Measurements from ENCODE around the gene WDR64. TPM values are rescaled to one million over a fixed set of nuclear protein-coding genes. Genes with fewer than 3 reads are reported as not detected.
"Not testable (repeated sequence)": the region's sequence is repeated elsewhere in the genome, so short reads cannot be mapped to it uniquely, and the experiment has no call there.

The WDR64 gene
- total RNA-seq, 1 donor from 2014 or later: not detected

GRCh38 chr1:241735493-241735926 lies 83.4 kb downstream of the WDR64 start:
- DNase-seq (ENCODE audit: low spot score): not testable (repeated sequence)

DNA sequence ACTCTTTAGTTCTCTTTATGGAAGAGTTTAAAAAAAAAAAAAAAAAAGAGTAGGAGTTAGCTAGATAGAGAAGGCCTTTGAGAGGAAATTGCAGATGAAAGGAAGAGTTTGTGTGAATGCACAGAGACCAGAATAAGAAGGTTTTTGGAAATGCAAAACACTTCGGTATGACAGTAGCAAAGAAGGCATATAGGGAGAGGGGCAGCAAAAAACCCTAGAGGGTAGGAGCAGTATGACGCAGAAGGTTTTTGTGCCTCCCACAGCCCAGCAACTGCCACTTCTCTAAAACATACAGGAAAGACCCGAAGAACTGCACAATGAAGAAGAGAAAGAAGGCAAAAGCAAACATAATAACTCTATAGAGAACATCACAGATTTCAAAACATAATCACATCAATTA lies 84.3 kb downstream of the WDR64 start:
- no peak for DNase-seq (ENCODE audit: low spot score)

DNA sequence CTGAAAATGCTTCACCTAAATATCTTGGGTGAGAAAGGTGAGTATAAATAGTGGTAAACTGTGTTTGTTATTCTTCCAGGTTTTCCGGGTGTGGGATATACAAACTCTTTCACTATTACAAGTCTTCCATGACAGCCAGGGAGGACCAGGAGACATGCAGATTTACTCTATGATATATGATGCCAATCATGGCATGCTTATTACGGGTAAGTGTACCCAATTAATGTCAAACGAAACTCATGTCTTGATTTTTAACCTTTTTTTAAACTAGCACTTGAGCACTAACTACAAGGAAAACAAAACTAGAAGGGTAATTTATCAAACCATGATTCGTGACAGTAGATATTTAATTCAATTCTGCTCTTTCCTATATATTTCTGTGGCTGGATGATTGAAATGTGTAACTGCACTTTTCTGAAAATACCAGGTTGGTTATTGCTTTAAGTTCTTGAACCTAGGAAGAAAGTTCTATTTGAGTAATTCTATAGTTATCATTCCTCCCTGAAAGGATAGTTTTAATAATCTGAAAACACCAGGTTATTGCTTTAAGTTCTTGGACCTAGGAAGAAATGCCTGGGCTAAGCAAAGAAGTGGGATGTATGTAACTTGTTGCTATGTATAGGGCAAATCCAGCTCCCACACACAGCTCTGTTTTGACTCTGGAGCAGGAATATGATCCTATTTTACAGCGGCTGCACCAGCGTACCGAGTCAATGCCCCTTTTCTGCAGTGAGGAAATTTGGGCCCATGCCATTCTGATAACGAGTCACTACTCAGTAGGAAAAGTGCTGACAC lies 86.4 kb downstream of the WDR64 start:
- no peak for DNase-seq (ENCODE audit: low spot score)

GRCh38 chr1:241742084-241742483 lies 90.0 kb downstream of the WDR64 start:
- no peak for DNase-seq (ENCODE audit: low spot score)

DNA sequence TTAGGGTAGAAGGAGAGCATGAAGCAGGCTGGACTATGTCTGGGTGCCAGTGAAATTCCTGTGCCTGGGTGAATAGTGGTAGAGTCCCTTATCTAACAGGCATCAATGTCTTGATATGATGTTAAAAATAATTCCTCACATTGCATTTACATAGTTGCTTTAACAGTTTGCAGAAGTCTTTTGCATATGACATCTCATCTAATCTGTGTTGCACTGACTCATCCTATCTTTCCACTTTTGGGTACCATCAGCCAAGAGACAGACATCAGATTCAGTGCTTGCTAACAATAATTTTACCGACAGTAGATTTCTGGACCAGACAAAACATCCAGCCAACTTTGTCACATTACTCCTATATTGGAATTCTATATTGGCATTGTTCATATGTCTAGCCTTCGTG lies 92.5 kb downstream of the WDR64 start:
- no peak for DNase-seq (ENCODE audit: low spot score)

GRCh38 chr1:241747992-241748391 lies 95.9 kb downstream of the WDR64 start:
- no peak for DNase-seq (ENCODE audit: low spot score)

DNA sequence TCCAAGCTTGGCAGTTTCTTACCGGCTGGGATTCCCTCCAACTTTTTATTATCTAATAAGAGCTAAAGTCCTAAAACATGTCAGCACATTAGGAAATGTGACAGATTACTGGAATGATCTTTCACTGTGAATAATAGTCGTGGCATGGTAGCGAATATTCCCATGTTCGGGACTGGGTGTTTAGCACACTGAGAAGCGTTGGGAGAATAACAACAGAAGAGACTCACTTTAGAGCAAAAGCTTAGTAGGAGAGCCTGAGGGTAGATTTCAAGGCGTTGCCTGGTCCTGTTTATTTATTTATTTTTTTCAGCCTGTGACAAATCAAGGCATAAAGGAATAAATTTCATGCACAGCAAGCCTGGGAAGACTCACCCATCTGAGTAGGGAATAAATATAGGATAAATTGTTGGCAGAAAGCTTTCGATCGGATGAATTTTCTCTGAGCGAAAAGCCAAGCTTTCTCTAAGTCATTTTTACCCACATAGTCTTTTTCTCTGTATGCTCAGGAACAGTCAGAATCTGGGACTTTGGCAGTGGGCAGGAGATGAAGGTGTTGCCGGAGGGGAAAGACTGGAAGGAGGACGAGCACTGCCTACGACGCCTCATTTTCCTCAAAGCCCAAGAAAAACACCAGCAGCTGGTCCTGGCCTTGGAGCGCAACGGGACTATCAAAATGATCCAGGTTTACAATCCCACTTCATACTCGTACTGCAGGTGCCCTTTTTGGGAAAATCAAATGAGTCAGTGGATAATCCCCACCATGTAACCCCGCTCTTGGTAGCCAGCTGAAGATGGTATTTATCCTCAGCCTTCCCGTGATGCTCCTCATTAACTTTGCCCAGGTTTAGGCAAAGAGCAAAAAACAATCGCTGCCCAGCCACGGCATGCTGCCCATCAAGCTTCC lies 97.2 kb downstream of the WDR64 start:
- DNase-seq (ENCODE audit: low spot score): no peak

GRCh38 chr1:241749945-241750695 lies 98.0 kb downstream of the WDR64 start:
- no peak for DNase-seq (ENCODE audit: low spot score)

GRCh38 chr1:241751524-241751923 lies 99.4 kb downstream of the WDR64 start:
- DNase-seq (ENCODE audit: low spot score): no peak

DNA sequence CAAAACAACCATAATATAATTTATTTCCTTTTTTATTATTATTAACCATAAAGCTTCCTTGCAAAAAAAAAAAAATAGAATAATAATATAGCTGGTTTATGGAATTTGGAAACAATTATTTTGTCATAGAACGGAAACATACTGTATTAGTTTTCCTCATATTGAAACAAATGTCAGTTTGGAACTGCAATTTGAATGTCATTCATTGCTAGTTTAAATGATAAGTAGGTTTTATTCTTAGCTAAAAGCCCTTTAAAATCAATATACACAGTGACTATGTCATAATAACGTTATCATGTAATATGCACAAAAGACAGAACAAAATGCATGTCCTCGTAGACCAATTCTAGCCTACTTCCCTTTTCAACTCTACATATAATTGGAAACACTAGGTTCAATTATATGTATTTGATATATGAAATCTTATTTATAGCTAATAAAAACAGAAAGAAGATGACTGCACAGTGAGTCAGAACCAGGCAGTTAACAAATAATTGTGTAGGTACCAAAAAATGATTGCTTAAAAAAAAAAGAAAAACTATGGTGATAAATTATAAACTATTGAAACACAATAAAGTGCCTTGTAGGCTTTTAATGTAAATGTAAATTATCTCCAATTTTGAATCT lies 110.7 kb downstream of the WDR64 start:
- DNase-seq (ENCODE audit: low spot score): no peak

GRCh38 chr1:241765390-241765789 lies 113.3 kb downstream of the WDR64 start:
- DNase-seq (ENCODE audit: low spot score): no peak

DNA sequence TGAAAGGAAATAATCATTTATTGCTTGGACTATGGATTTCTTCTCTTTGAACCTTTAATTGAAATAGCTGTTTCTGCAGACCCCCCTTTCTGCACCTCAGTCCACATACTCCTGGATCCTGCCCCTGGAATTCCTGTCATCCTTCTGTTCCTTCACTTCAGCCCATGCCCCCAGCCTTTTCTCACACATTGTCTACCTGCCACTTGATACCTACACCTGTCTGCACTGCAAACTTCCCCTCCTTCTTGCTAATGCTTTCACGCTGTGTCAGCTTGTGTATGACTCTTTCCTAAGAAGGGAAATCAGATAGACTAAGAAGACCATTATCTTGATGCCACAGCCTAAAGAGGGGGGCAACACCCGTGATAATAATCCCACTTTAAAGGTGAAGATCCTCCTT lies 115.7 kb downstream of the WDR64 start:
- no peak for DNase-seq (ENCODE audit: low spot score)

GRCh38 chr1:241770115-241770514 lies 118.0 kb downstream of the WDR64 start:
- no peak for DNase-seq (ENCODE audit: low spot score)

DNA sequence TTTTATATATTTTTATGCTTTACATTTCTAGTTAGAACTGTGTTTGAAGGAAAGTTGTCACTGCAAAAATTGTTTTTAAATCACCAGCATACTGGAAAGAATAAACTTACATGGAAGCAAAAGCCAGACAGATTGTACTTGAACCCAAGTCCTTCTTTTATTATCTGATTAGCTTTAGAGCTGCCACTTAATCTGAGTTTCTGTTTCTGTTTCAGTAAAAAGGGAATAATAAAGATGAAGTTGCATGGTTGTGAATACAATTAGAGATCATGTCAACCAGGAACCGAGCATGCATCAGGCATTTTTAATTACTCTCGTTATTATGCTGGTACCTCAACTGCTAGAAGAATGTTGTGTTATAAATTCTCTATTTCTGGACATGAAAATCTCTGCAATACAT lies 119.0 kb downstream of the WDR64 start:
- DNase-seq (ENCODE audit: low spot score): no peak

DNA sequence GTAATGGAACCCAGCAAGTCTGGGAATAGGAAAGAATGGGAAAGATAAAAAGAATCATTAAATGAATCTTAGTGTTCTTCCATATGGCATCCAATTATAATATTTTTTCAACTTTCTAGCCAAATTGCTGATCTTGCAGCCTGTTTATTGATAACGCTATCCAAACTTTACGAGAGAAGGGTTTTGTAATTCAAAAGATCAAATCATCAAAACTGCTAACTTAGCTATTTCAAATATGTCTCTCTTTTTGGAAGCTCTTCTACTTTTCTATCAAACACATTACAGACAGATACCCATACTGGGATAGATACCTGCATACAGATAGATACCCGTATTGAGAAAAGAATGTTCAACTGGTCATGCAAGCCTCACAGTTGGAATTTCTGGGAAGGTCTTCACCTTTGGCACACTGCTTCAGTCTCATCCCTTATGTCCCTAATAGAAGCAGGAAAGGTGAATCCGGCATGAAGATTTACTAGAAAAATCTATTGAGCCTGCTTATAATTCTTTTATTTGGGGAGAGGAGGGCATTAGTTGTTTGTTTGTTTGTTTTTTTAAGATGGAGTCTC lies 120.9 kb downstream of the WDR64 start:
- DNase-seq (ENCODE audit: low spot score): no peak

- no peak for DNase-seq (ENCODE audit: low spot score)
These were observed 121.9 kb downstream of the WDR64 start for GRCh38 chr1:241773991-241774390.

DNA sequence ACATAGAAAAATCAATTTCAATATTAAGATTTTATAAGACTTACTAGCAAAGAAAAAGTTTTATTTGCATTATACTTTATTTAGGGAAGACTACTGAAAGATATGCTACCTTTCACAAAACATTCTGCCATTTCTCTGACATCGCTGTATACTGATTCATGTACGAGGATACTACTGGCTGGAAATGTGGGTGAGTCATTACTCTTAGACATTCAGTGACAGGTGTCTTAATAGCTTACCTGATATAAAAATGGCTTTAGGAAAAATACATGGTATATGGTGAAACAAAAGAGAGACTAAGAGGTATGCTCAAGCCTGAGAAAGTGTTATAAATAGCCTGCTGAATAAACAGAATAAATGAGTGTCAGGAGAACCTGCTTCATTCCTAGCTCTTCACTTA lies 122.9 kb downstream of the WDR64 start:
- DNase-seq (ENCODE audit: low spot score): no peak

DNA sequence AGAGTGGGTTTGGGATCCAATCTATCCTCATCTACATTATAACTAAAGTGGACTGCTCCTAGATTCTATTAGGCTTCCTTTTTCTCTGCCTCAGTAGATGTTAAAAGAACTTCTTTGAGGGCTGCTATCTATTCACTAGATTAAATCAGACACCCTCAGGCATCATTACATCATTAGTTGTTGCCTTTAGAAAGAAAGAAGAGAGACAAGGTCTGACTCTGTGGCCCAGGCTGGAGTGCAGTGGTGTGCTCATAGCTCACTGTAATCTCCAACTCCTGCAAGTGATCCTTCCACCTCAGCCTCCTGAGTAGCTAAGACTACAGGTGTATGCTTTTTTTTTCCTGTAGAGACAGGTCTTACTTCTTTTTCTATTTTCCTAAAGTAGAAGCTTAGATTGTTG lies 124.8 kb downstream of the WDR64 start:
- no peak for DNase-seq (ENCODE audit: low spot score)

GRCh38 chr1:241778117-241778516 lies 126.0 kb downstream of the WDR64 start:
- no peak for DNase-seq (ENCODE audit: low spot score)

GRCh38 chr1:241779897-241780296 lies 127.8 kb downstream of the WDR64 start:
- no peak for DNase-seq (ENCODE audit: low spot score)

GRCh38 chr1:241782396-241782795 lies 130.3 kb downstream of the WDR64 start:
- DNase-seq (ENCODE audit: low spot score): no peak
